Esophagus muscularis mucosa (tissue), 4 donors: Measurements from ENCODE around the gene GRID2.

Experiments
- EP300 ChIP-seq: sonication (generic); formaldehyde crosslinking; IDR thresholded peaks from one replicate; pipeline ENCODE4 v1.6.1; 2017; ENCODE audit warnings: antibody characterized with exemption
- POLR2A ChIP-seq: fragments of 450-650 bp; IDR thresholded peaks from one replicate; pipeline ENCODE4 v1.6.1; 2017; ENCODE audit warnings: antibody characterized with exemption, moderate library complexity, mild to moderate bottlenecking, low read depth
- TF ChIP-seq, protein P1 (sequence below), 3 experiments: fragments of 200-600 bp in 2 of 3; fragments of 450-650 bp in 1 of 3; sonication (generic) in 2 of 3; IDR thresholded peaks; one replicate each; pipeline ENCODE4 v1.5.1; 2017 to 2019; ENCODE audit warnings: antibody characterized with exemption in 3 of 3, mild to moderate bottlenecking in 2 of 3, moderate library complexity in 1 of 3

DNA sequence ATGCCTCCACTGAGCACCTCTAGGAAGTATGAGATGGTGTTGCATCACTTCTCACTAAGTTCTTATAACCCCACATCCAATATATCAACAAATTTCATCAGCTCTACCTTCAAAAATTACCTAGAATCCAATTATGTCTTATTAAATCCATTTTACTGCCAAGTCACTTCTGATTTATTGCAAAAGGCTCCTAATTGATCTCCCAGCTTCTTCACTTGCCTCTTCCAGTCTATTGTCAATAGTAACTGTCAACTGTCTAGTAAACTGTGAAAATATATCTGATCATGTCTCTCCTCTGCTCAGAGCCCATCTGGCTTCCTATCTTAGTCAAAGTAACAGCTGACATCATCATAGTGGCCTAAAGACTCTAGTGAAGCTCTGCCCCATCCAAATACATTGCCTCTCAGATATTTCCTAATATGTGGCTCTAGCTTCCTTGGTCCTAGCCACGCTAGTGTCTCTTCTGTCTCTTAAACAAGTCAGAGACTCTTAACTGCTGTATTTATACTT is 1110.3 kb downstream of the GRID2 start:
- no peak for TF ChIP-seq POLR2A
- TF ChIP-seq, protein P1, sequence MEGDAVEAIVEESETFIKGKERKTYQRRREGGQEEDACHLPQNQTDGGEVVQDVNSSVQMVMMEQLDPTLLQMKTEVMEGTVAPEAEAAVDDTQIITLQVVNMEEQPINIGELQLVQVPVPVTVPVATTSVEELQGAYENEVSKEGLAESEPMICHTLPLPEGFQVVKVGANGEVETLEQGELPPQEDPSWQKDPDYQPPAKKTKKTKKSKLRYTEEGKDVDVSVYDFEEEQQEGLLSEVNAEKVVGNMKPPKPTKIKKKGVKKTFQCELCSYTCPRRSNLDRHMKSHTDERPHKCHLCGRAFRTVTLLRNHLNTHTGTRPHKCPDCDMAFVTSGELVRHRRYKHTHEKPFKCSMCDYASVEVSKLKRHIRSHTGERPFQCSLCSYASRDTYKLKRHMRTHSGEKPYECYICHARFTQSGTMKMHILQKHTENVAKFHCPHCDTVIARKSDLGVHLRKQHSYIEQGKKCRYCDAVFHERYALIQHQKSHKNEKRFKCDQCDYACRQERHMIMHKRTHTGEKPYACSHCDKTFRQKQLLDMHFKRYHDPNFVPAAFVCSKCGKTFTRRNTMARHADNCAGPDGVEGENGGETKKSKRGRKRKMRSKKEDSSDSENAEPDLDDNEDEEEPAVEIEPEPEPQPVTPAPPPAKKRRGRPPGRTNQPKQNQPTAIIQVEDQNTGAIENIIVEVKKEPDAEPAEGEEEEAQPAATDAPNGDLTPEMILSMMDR (IDR thresholded peaks at IDR 0.05), result no peak
- TF ChIP-seq EP300, result no peak
